K562 (cell line): ENCODE measurements around the gene KDM2B. TPM values are rescaled to one million over a fixed set of nuclear protein-coding genes. Genes with fewer than 3 reads are reported as not detected.

Experiments
- ARID3B ChIP-seq: fragments of 250-450 bp; sonication (Bioruptor Pico); IDR thresholded peaks from 2 replicates; pipeline ENCODE4 v1.4.0; 2020; ENCODE audit warnings: borderline replicate concordance
- ATF6 ChIP-seq: sonication (generic); formaldehyde crosslinking; IDR thresholded peaks from 2 replicates; pipeline ENCODE4 v1.4.0; 2020; ENCODE audit warnings: mild to moderate bottlenecking, missing genetic modification reagents
- CTBP1 ChIP-seq: fragments of 450-650 bp; IDR thresholded peaks from 2 replicates; pipeline ENCODE4 v1.6.1; 2016; ENCODE audit warnings: borderline replicate concordance
- E2F4 ChIP-seq: sonication (generic); formaldehyde crosslinking; IDR thresholded peaks from 2 replicates; pipeline ENCODE4 v1.8.0; 2022; ENCODE audit warnings: mild to moderate bottlenecking, low read depth, missing genetic modification reagents
- GATAD2B ChIP-seq: fragments of 450-650 bp; IDR thresholded peaks from 2 replicates; pipeline ENCODE4 v1.6.1; 2017; ENCODE audit warnings: mild to moderate bottlenecking, borderline replicate concordance
- KLF13 ChIP-seq: fragments of 450-650 bp; IDR thresholded peaks from 2 replicates; pipeline ENCODE4 v1.6.1; 2016; ENCODE audit warnings: missing genetic modification characterization, low read depth, mild to moderate bottlenecking, missing compliant biosample characterization, moderate library complexity, borderline replicate concordance
- MITF ChIP-seq: IDR thresholded peaks from 2 replicates; pipeline ENCODE4 v1.6.1; 2014; ENCODE audit warnings: antibody characterized with exemption
- MLLT1 ChIP-seq, 2 experiments: fragments of 450-650 bp; IDR thresholded peaks; 2 replicates each; pipeline ENCODE4 v1.6.1; 2016
- MXI1 ChIP-seq: IDR thresholded peaks from 2 replicates; pipeline ENCODE4 v1.6.1; 2011; ENCODE audit warnings: low read depth, mild to moderate bottlenecking, improper control_type of control experiment, low read length
- MYBL2 ChIP-seq, 2 experiments: fragments of 450-650 bp in 1 of 2; sonication (generic) in 1 of 2; formaldehyde crosslinking in 1 of 2; IDR thresholded peaks; 2 replicates each; pipeline versions ENCODE4 v1.6.1 to v1.8.1; 2017 to 2022; ENCODE audit warnings: borderline replicate concordance in 1 of 2, inconsistent platforms in 1 of 2, low read depth in 1 of 2, mild to moderate bottlenecking in 1 of 2, missing genetic modification reagents in 1 of 2, moderate library complexity in 1 of 2
- PHF20 ChIP-seq: fragments of 450-650 bp; IDR thresholded peaks from 2 replicates; pipeline ENCODE4 v1.6.1; 2018; ENCODE audit not compliant: partially characterized antibody
- POU5F1 ChIP-seq: fragments of 150-350 bp; IDR thresholded peaks from 2 replicates; pipeline ENCODE4 v1.6.1; 2014; ENCODE audit warnings: borderline replicate concordance, low read length, low read depth, mild to moderate bottlenecking; ENCODE audit not compliant: partially characterized antibody
- TBP ChIP-seq: optimal IDR thresholded peaks from 2 replicates; pipeline ENCODE3; 2011; ENCODE audit warnings: low read depth, low read length, improper control_type of control experiment
- TFAP4 ChIP-seq: sonication (generic); formaldehyde crosslinking; IDR thresholded peaks from 2 replicates; pipeline ENCODE4 v1.8.0; 2022; ENCODE audit warnings: missing genetic modification reagents, mild to moderate bottlenecking, moderate library complexity, borderline replicate concordance
- ZNF174 ChIP-seq: fragments of 250-450 bp; sonication (Bioruptor Pico); IDR thresholded peaks from 2 replicates; pipeline ENCODE4 v1.4.0; 2020; ENCODE audit warnings: mild to moderate bottlenecking
- ZNF507 ChIP-seq: conservative IDR thresholded peaks from 2 replicates; pipeline ENCODE4 v1.6.1; 2017; ENCODE audit warnings: missing genetic modification characterization, missing compliant biosample characterization
- polyA plus RNA-seq, 8 experiments: library from polyadenylated mRNA; depleted of rRNA in 4 of 8; stranded (reverse) in 5 of 8; unstranded in 3 of 8; fragments of >200 nt; fragmentation: Nextera tagmentation in 2 of 8; fragmentation: Illumina TruSeq in 1 of 8; extraction: Ambion mirVana in 2 of 8; extraction: Trizol in 1 of 8; gene quantifications; 2 replicates each; pipeline versions ENCODE4 v1.2.1 to v1.2.3, GENCODE V29; 2011 to 2014; ENCODE audit warnings: inconsistent platforms in 1 of 8, missing spikeins in 1 of 8
- total RNA-seq, 7 experiments: library from RNA; depleted of rRNA in 6 of 7; stranded (reverse); fragments of >200 nt in 6 of 7; fragmentation: Illumina TruSeq in 2 of 7; extraction: Trizol in 2 of 7; gene quantifications; 2 replicates each; pipeline versions ENCODE4 v1.2.1 to v1.2.3, GENCODE V29; 2011 to 2021; ENCODE audit warnings: low replicate concordance in 1 of 7

The KDM2B gene
- total and polyA plus RNA-seq, 9 of the 15 experiments (the other 6 are each of a cell fraction or from before 2014, with no cell fraction given), result 7.4 to 50.5 (median 22.5) TPM

GRCh38 chr12:121467638-121468498 is 113.0 kb downstream of the KDM2B start (continued):
- no peak for TF ChIP-seq MITF
- no peak for TF ChIP-seq ZNF174
- no peak for TF ChIP-seq GATAD2B
- peak; percentile 48; the same call in 1 of the 2 replicates for TF ChIP-seq TFAP4 (CRISPR knock-in tag)
- TF ChIP-seq E2F4 (CRISPR knock-in tag), result no peak
- TF ChIP-seq ZNF507 (tag), result no peak
- TF ChIP-seq ATF6 (CRISPR knock-in tag), result 0 out of 2 replicates have a peak, but pooled peaks have one; percentile 37
- no peak for TF ChIP-seq KLF13
- peak; percentile 9 for TF ChIP-seq TBP
- TF ChIP-seq CTBP1, result no peak
- TF ChIP-seq MYBL2 (IDR thresholded peaks at IDR 0.05; ENCODE audit: low read depth), result no peak
- no peak for TF ChIP-seq MYBL2 (CRISPR knock-in tag; IDR thresholded peaks at IDR 0.05; ENCODE audit: borderline replicate concordance)
- 0 out of 2 replicates have a peak, but pooled peaks have one; percentile 39 for TF ChIP-seq ARID3B (CRISPR knock-in tag)
- TF ChIP-seq POU5F1, result no peak
- TF ChIP-seq MLLT1 (IDR thresholded peaks at IDR 0.05), result no peak
- TF ChIP-seq MXI1, result no peak
- no peak for TF ChIP-seq PHF20
